Stomach (tissue), 9 donors: Measurements from ENCODE around the gene POLE4. TPM values are rescaled to one million over a fixed set of nuclear protein-coding genes. Genes with fewer than 3 reads are reported as not detected.

Experiments used
- DNase-seq, 2 donors: peaks; one replicate each; pipeline versions ENCODE4 v3.0.0 to v3.0.0-alpha.2; 2013 to 2019
- H3K27ac ChIP-seq, 5 donors: fragments of 200-600 bp in 4 of 5; sonication (generic) in 4 of 5; one replicate each; pipeline ENCODE4 v1.5.1; 2013 to 2019; ENCODE audit warnings: mild to moderate bottlenecking in 1 of 5, moderate library complexity in 1 of 5
- H3K27me3 ChIP-seq, 3 donors: fragments of 200-600 bp; sonication (generic); one replicate each; pipeline ENCODE4 v1.5.1; 2017 to 2019; ENCODE audit warnings: mixed run types in 1 of 3
- H3K36me3 ChIP-seq, 4 donors: fragments of 200-600 bp; sonication (generic); 1 replicate in 3 of 4; 2 replicates in 1 of 4; pipeline ENCODE4 v1.5.1; 2016 to 2019
- H3K4me1 ChIP-seq, 4 donors: fragments of 200-600 bp; sonication (generic); one replicate each; pipeline ENCODE4 v1.5.1; 2016 to 2019
- H3K4me3 ChIP-seq, 4 donors: fragments of 200-600 bp; sonication (generic) in 3 of 4; one replicate each; pipeline ENCODE4 v1.5.1; 2016 to 2019; ENCODE audit warnings: mild to moderate bottlenecking in 1 of 4
- H3K9me3 ChIP-seq, 4 donors: fragments of 200-600 bp; sonication (generic); one replicate each; pipeline ENCODE4 v1.5.1; 2016 to 2019
- CTCF ChIP-seq, 7 experiments: fragments of 450-650 bp in 4 of 7; fragments of 200-600 bp in 3 of 7; sonication (generic) in 3 of 7; IDR thresholded peaks; one replicate each; pipeline ENCODE4 v1.5.1; 2016 to 2019; ENCODE audit warnings: antibody characterized with exemption in 7 of 7, control low read depth in 2 of 7, mild to moderate bottlenecking in 1 of 7
- EP300 ChIP-seq: sonication (generic); formaldehyde crosslinking; IDR thresholded peaks from one replicate; pipeline ENCODE4 v1.6.1; 2017; ENCODE audit warnings: antibody characterized with exemption
- POLR2A ChIP-seq, 4 donors: fragments of 450-650 bp; IDR thresholded peaks; one replicate each; pipeline ENCODE4 v1.6.1; 2016; ENCODE audit warnings: antibody characterized with exemption in 4 of 4, control low read depth in 2 of 4, mild to moderate bottlenecking in 1 of 4, moderate library complexity in 1 of 4
- POLR2AphosphoS5 ChIP-seq, 3 donors: sonication (generic); formaldehyde crosslinking; IDR thresholded peaks; one replicate each; pipeline ENCODE4 v1.6.1; 2016; ENCODE audit warnings: antibody characterized with exemption in 3 of 3
- WGBS, 5 donors: extraction: QIAGEN DNeasy Blood & Tissue Kit in 3 of 5; methylation state at CpG; one replicate each; pipeline versions ENCODE4 v1.1.5 to v1.1.7; 2013 to 2018; 5-methylcytosine and 5-hydroxymethylcytosine counted together
- intact Hi-C: fragments of 100-400 bp; cut with DNase I; formaldehyde crosslinking; loops from one replicate; pipeline ENCODE4 v1.15.1; 2023; ENCODE audit warnings: low total_unique reads
- polyA plus RNA-seq, 3 donors: library from polyadenylated mRNA; stranded (reverse); fragments of 200-250 nt; gene quantifications; one replicate each; pipeline ENCODE4 v1.2.3, GENCODE V29; 2013
- total RNA-seq, 5 donors: library from RNA; depleted of rRNA; stranded (reverse); fragments of >200 nt; gene quantifications; one replicate each; pipeline versions ENCODE4 v1.1.0 to v1.2.3, GENCODE V29; 2014 to 2016
- donor health status: healthy with polysubstance abuse.
- donor health status: Bipolar disorder and iron deficiency.
- donor health status: healthy.

POLE4 gene
- total and polyA plus RNA-seq, 8 donors = 6.7 to 112 (median 39.4) TPM

DNA sequence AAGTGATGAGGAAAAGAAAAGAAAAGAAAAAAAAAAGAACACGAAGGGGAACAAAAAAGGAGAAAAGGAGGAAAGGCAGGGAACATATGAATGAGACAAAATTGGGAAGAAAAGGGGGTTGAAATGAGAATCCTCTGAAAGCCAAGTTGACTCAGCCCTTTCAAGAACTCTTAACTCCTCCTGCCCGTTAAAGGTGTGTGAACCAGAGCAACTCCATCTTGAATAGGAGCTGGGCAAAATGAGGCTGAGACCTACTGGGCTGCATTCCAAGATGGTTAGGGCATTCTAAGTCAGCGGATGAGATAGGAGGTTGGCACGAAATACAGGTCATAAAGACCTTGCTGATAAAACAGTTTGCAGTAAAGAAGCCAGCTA lies 4.0 kb upstream of the POLE4 start:
- peaks cover 6 to 15% (median 10%) of the 10 kb centered on the region in 4 donors for H3K4me1 ChIP-seq
- H3K36me3 ChIP-seq = peaks cover 0 to 4% (median 0%) of the 10 kb centered on the region in 4 donors
- TF ChIP-seq CTCF (IDR thresholded peaks at IDR 0.05) (no peak), POLR2AphosphoS5 (IDR thresholded peaks at IDR 0.05) (no peak), EP300 (no peak), POLR2A (IDR thresholded peaks at IDR 0.05) (no peak)
- H3K27ac ChIP-seq = no peak overlapping the region
- H3K9me3 ChIP-seq = peaks cover 0 to 16% (median 5%) of the 10 kb centered on the region in 4 donors
- intact Hi-C loops = no loop called here
- 53 to 77% (median 69%) methylated on average over 4 of the region's 4 CpGs for WGBS, 5 donors
- DNase-seq = no peak
- no peaks in the 10 kb centered on the region for H3K27me3 ChIP-seq
- no peak overlapping the region for H3K4me3 ChIP-seq

- intact Hi-C loops = no loop called here
- no peak for DNase-seq
- Histone ChIP-seq H3K27me3 (no peaks in the 10 kb centered on the region), H3K27ac (peak overlapping the region; percentile 87 to 98 (median 93)), H3K36me3 (peaks cover 0 to 20% (median 9%) of the 10 kb centered on the region in 4 donors), H3K4me1 (peaks cover 7 to 23% (median 15%) of the 10 kb centered on the region in 4 donors), H3K4me3 (peak overlapping the region; percentile 62 to 80 (median 64)), H3K9me3 (peaks cover 0 to 5% (median 2%) of the 10 kb centered on the region in 4 donors)
- WGBS, 5 donors = 51 to 65% (median 57%) methylated on average over 4 of the region's 4 CpGs
- TF ChIP-seq POLR2A (IDR thresholded peaks at IDR 0.05) = no peak
- no peak for TF ChIP-seq CTCF (IDR thresholded peaks at IDR 0.05)
- TF ChIP-seq POLR2AphosphoS5 (IDR thresholded peaks at IDR 0.05) = no peak
- TF ChIP-seq EP300 = no peak
These were observed 563 bp upstream of the POLE4 start for GRCh38 chr2:74957886-74958273.

DNA sequence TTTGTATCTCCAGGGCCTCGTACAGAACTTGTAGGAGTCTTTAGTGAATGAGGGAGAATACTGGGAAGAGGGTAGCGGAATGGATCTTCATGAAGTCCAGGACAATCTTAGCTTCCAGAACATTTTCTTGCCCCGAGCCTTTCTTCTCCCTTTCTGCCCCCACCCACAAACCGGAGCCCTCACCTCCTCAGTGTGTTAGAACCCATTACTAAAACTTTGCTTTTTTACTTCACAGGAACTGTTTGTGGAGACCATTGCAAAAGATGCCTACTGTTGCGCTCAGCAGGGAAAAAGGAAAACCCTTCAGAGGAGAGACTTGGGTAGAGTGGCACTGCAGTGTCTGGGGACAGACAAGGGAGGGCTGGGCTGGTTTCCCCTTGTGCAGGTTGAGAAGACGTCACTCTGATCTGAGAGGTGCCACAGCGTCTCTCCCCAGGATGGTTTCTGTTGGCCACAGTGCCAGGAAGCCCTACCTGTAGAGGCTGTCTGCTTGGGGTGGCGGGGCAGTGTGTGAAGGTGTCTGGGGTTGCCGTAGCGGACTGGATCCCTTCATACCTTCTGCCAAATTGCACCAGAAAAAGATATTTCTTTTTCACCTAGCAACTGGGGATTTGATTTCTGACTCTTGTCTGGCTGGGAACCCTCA lies 786 bp downstream of the POLE4 start:
- intact Hi-C loops = no loop called here
- H3K4me3 ChIP-seq = peak overlapping the region; percentile 62 to 80 (median 64)
- H3K4me1 ChIP-seq = peaks cover 7 to 23% (median 15%) of the 10 kb centered on the region in 4 donors
- no peaks in the 10 kb centered on the region for H3K27me3 ChIP-seq
- no peaks in the 10 kb centered on the region for H3K9me3 ChIP-seq
- H3K27ac ChIP-seq = peak overlapping the region; percentile 87 to 98 (median 93)
- peaks cover 0 to 28% (median 8%) of the 10 kb centered on the region in 4 donors for H3K36me3 ChIP-seq
- no peak for TF ChIP-seq EP300
- no peak for TF ChIP-seq POLR2AphosphoS5 (IDR thresholded peaks at IDR 0.05)
- no peak for TF ChIP-seq POLR2A (IDR thresholded peaks at IDR 0.05)
- TF ChIP-seq CTCF (IDR thresholded peaks at IDR 0.05) = no peak
- 79 to 90% (median 83%) methylated on average over 10 of the region's 10 CpGs for WGBS, 5 donors
- DNase-seq = no peak

DNA sequence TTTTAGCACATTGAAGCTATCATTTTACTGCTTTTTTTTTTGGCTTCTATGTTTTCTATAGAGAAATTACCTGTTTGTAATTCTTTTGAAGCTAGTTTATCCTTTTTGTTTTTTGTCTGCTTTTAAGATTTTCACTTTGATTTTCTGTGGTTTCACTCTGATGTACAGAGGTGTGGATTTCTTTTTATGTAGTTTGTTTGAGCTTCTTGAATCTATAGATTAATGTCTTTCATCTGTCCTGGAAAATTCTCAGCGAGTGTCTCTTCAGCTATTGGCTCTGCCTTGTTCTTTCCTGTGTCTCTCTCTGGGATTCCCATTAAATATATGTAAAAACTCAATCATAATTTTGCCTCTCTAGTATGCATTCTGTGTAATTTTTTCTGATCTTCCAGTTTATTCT lies 8.4 kb downstream of the POLE4 start:
- WGBS, 5 donors = 81 to 100% (median 93%) methylated on average over 1 of the region's 1 CpG
- H3K27me3 ChIP-seq = no peaks in the 10 kb centered on the region
- no peak for DNase-seq

More for the DNA sequence above, 8.4 kb downstream of the POLE4 start:
- Histone ChIP-seq H3K9me3 (peaks cover 0 to 9% (median 0%) of the 10 kb centered on the region in 4 donors), H3K36me3 (peaks cover 7 to 48% (median 21%) of the 10 kb centered on the region in 4 donors), H3K27ac (no peak overlapping the region), H3K4me1 (no peaks in the 10 kb centered on the region), H3K4me3 (no peak overlapping the region)
- no peak for TF ChIP-seq POLR2A (IDR thresholded peaks at IDR 0.05)
- TF ChIP-seq CTCF (IDR thresholded peaks at IDR 0.05) = no peak
- TF ChIP-seq EP300 = no peak
- no peak for TF ChIP-seq POLR2AphosphoS5 (IDR thresholded peaks at IDR 0.05)
- intact Hi-C loops = no loop called here
